Common myeloid progenitor, CD34-positive (primary cell): ENCODE results near the gene CLIP2.

Source experiments
- CTCF ChIA-PET: fragments of 350-600 bp; sonication (Branson Sonifier 250); formaldehyde crosslinking; loops from one replicate; lab custom pipeline; 2021; ENCODE audit warnings: antibody characterized with exemption; lab: Charles Lee
- POLR2A ChIA-PET: fragments of 350-600 bp; sonication (Branson Sonifier 250); formaldehyde crosslinking; loops from one replicate; lab custom pipeline; 2021; ENCODE audit warnings: antibody characterized with exemption; lab: Charles Lee
- DNase-seq, 3 donors: peaks; one replicate each; pipeline versions ENCODE4 v3.0.0 to v3.0.0-alpha.2; 2013
- H3K27ac ChIP-seq, 2 experiments: 1 replicate in 1 of 2; 2 replicates in 1 of 2; pipeline ENCODE4 v1.7.0; 2013; ENCODE audit warnings: inconsistent platforms in 2 of 2, low read length in 2 of 2, mild to moderate bottlenecking in 2 of 2, low read depth in 1 of 2, moderate library complexity in 1 of 2; ENCODE audit not compliant: severe bottlenecking in 2 of 2, insufficient read depth in 1 of 2, poor library complexity in 1 of 2
- H3K27me3 ChIP-seq, 5 experiments: replicated peaks in 2 of 5; 1 replicate in 3 of 5; 2 replicates in 2 of 5; pipeline versions ENCODE4 v1.6.1 to v1.7.0; 2013; ENCODE audit warnings: low read length in 4 of 5, mild to moderate bottlenecking in 2 of 5, moderate library complexity in 2 of 5, inconsistent platforms in 1 of 5; ENCODE audit not compliant: insufficient read depth in 5 of 5, control insufficient read depth in 4 of 5
- H3K36me3 ChIP-seq, 4 experiments: 1 replicate in 2 of 4; 2 replicates in 2 of 4; pipeline versions ENCODE4 v1.6.1 to v1.7.0; 2013; ENCODE audit warnings: low read length in 3 of 4, control low read depth in 1 of 4, mild to moderate bottlenecking in 1 of 4; ENCODE audit not compliant: control insufficient read depth in 4 of 4, insufficient read depth in 4 of 4
- H3K4me1 ChIP-seq, 4 experiments: 1 replicate in 3 of 4; 2 replicates in 1 of 4; pipeline versions ENCODE4 v1.6.1 to v1.7.1; 2013; ENCODE audit warnings: low read length in 3 of 4, mild to moderate bottlenecking in 3 of 4, control low read depth in 1 of 4, inconsistent platforms in 1 of 4, moderate library complexity in 1 of 4; ENCODE audit not compliant: control insufficient read depth in 4 of 4, insufficient read depth in 4 of 4; ENCODE audit errors: control extremely low read depth in 1 of 4
- H3K4me3 ChIP-seq, 7 experiments: 1 replicate in 4 of 7; 2 replicates in 3 of 7; pipeline versions ENCODE4 v1.5.1 to v1.7.0; 2013; ENCODE audit warnings: mild to moderate bottlenecking in 7 of 7, low read length in 6 of 7, moderate library complexity in 6 of 7, inconsistent platforms in 2 of 7, low read depth in 2 of 7, control low read depth in 1 of 7; ENCODE audit not compliant: insufficient read depth in 4 of 7, control insufficient read depth in 1 of 7; ENCODE audit errors: extremely low read depth in 1 of 7
- H3K9me3 ChIP-seq, 5 experiments: 1 replicate in 4 of 5; 2 replicates in 1 of 5; pipeline versions ENCODE4 v1.6.1 to v1.7.1; 2013; ENCODE audit warnings: low read length in 4 of 5, mild to moderate bottlenecking in 2 of 5, inconsistent platforms in 1 of 5, low read depth in 1 of 5, moderate library complexity in 1 of 5; ENCODE audit not compliant: control insufficient read depth in 4 of 5, insufficient read depth in 2 of 5; ENCODE audit errors: control extremely low read depth in 1 of 5
- WGBS: methylation state at CpG from one replicate; pipeline ENCODE4 v1.1.5; 2013; ENCODE audit not compliant: insufficient coverage; 5-methylcytosine and 5-hydroxymethylcytosine counted together

The CLIP2 gene

GRCh38 chr7:74372511-74373111 lies 83.4 kb downstream of the CLIP2 start:
- CTCF ChIA-PET = interaction anchor here (0.8 to 1.3 kb wide), 2 partner anchors 14 to 82 kb away, joined by 3 read pairs; no protein-coding TSS in a partner anchor

GRCh38 chr7:74373536-74373935 lies 84.3 kb downstream of the CLIP2 start:
- no peak overlapping the region for H3K27ac ChIP-seq
- peaks cover 0 to 30% (median 18%) of the 10 kb centered on the region in 4 experiments for H3K36me3 ChIP-seq
- ChIA-PET CTCF (interaction anchor here (0.8 to 2.3 kb wide), 2 partner anchors 13 to 27 kb away, joined by 3 to 8 read pairs; no protein-coding TSS in a partner anchor), POLR2A (interaction anchor here (0.7 kb wide), 1 partner anchor 15 kb away, joined by 3 read pairs; no protein-coding TSS in a partner anchor)
- H3K4me3 ChIP-seq = no peak overlapping the region
- H3K4me1 ChIP-seq = peaks cover 0 to 5% (median under 1%) of the 10 kb centered on the region in 4 experiments
- DNase-seq = no peak
- H3K9me3 ChIP-seq = no peaks in the 10 kb centered on the region
- no peaks in the 10 kb centered on the region for H3K27me3 ChIP-seq
- WGBS = 92% methylated on average over 3 of the region's 3 CpGs

More at GRCh38 chr7:74372511-74373111, 83.4 kb downstream of the CLIP2 start:
- no peaks in the 10 kb centered on the region for H3K27me3 ChIP-seq
- H3K36me3 ChIP-seq = peaks cover 0 to 34% (median 18%) of the 10 kb centered on the region in 4 experiments
- WGBS = 67% methylated on average over 12 of the region's 28 CpGs
- POLR2A ChIA-PET = interaction anchor here (0.7 kb wide), 1 partner anchor 16 kb away, joined by 3 read pairs; no protein-coding TSS in a partner anchor
- peaks cover 0 to 5% (median under 1%) of the 10 kb centered on the region in 4 experiments for H3K4me1 ChIP-seq
- peak overlapping the region in 1 of 7 experiments; percentile 1 for H3K4me3 ChIP-seq
- H3K27ac ChIP-seq = no peak overlapping the region
- no peaks in the 10 kb centered on the region for H3K9me3 ChIP-seq
- DNase-seq = peak; percentile 38 to 67 (median 51)

GRCh38 chr7:74375726-74376220 lies 86.6 kb downstream of the CLIP2 start:
- CTCF ChIA-PET = interaction anchor here (1.1 to 2.3 kb wide), 5 partner anchors 11 to 169 kb away, joined by 3 to 8 read pairs (median 5); no protein-coding TSS in a partner anchor
- no peak overlapping the region for H3K4me3 ChIP-seq
- no peak overlapping the region for H3K27ac ChIP-seq
- H3K4me1 ChIP-seq = peaks cover 0 to 5% (median under 1%) of the 10 kb centered on the region in 4 experiments
- WGBS = 97% methylated on average over 18 of the region's 31 CpGs
- POLR2A ChIA-PET = no interaction called here
- no peaks in the 10 kb centered on the region for H3K9me3 ChIP-seq
- DNase-seq = no peak
- H3K36me3 ChIP-seq = peaks cover 3 to 43% (median 24%) of the 10 kb centered on the region in 4 experiments
- H3K27me3 ChIP-seq = no peaks in the 10 kb centered on the region

- DNase-seq = no peak
- Histone ChIP-seq H3K4me3 (no peak overlapping the region), H3K36me3 (peaks cover 3 to 46% (median 26%) of the 10 kb centered on the region in 4 experiments), H3K9me3 (no peaks in the 10 kb centered on the region), H3K27me3 (no peaks in the 10 kb centered on the region), H3K27ac (no peak overlapping the region), H3K4me1 (peaks cover 0 to 5% (median under 1%) of the 10 kb centered on the region in 4 experiments)
- whole genome bisulfite sequencing = 99% methylated on average over 33 of the region's 37 CpGs
- ChIA-PET CTCF (interaction anchor here (0.6 to 1.5 kb wide), 5 partner anchors 13 to 170 kb away, joined by 3 to 5 read pairs (median 4); no protein-coding TSS in a partner anchor), POLR2A (no interaction called here)
Observed at GRCh38 chr7:74376256-74377036, 87.2 kb downstream of the CLIP2 start.

- DNase-seq = no peak
- no peaks in the 10 kb centered on the region for H3K9me3 ChIP-seq
- H3K36me3 ChIP-seq = peaks cover 8 to 50% (median 25%) of the 10 kb centered on the region in 4 experiments
- ChIA-PET POLR2A (no interaction called here), CTCF (interaction anchor here (1.1 kb wide), 1 partner anchor 38 kb away, joined by 3 read pairs; no protein-coding TSS in a partner anchor)
- H3K27me3 ChIP-seq = no peaks in the 10 kb centered on the region
- no peak overlapping the region for H3K4me3 ChIP-seq
- no peak overlapping the region for H3K27ac ChIP-seq
- 88% methylated on average over 1 of the region's 2 CpGs for WGBS
- no peaks in the 10 kb centered on the region for H3K4me1 ChIP-seq
Observed at GRCh38 chr7:74379938-74380337, 90.7 kb downstream of the CLIP2 start.

- Histone ChIP-seq H3K27ac (no peak overlapping the region), H3K4me1 (no peaks in the 10 kb centered on the region), H3K36me3 (peaks cover 8 to 48% (median 24%) of the 10 kb centered on the region in 4 experiments), H3K4me3 (no peak overlapping the region), H3K27me3 (no peaks in the 10 kb centered on the region), H3K9me3 (no peaks in the 10 kb centered on the region)
- POLR2A ChIA-PET = no interaction called here
- whole genome bisulfite sequencing = 97% methylated on average over 6 of the region's 7 CpGs
- DNase-seq = no peak
- CTCF ChIA-PET = interaction anchor here (0.7 to 1.4 kb wide), 5 partner anchors 12 to 37 kb away, joined by 3 to 6 read pairs (median 3); no protein-coding TSS in a partner anchor
Observed at GRCh38 chr7:74380720-74381119, 91.5 kb downstream of the CLIP2 start.
